Right ventricle myocardium inferior (tissue), 1 donor: ENCODE results near the gene ERVW-1. TPM values are rescaled to one million over a fixed set of nuclear protein-coding genes. Genes with fewer than 3 reads are reported as not detected.
"Not testable (repeated sequence)": the region's sequence is repeated elsewhere in the genome, so short reads cannot be mapped to it uniquely, and the experiment has no call there.

Source experiments
- ATAC-seq: fragments of 200-7000 bp; cut with Tn5 transposase; one replicate; pipeline ENCODE4 v1.9.1; 2020; ENCODE audit warnings: mild to moderate bottlenecking, moderate library complexity
- DNase-seq: peaks from one replicate; pipeline ENCODE4 v3.0.0; 2021; ENCODE audit errors: missing footprints
- intact Hi-C: fragments of 100-400 bp; cut with DNase I; formaldehyde crosslinking; loops from one replicate; pipeline ENCODE4 v1.11.0; 2022
- long read RNA-seq: library from polyadenylated mRNA; unstranded; transcript quantifications from one replicate; pipeline ENCODE4 v2.0.0, GENCODE V29; 2021
- total RNA-seq: library from RNA; stranded (reverse); fragmentation: NEBNext Ultra II Directional; extraction: Animal tissue kit (Norgen Biotek cat#: 25700); gene quantifications from one replicate; pipeline ENCODE4 v1.2.1, GENCODE V29; 2021
- donor health status: DM: no; HTN: yes; CAD: no; lungs with severe emphysema.

The ERVW-1 gene
- total RNA-seq, result not detected
- long read RNA-seq, result 0 reads

GRCh38 chr7:92477681-92478080 is at the start of gene ERVW-1:
Gene ERVW-1, minus strand, starts transcription at chr7:92477946. Its CDS starts 7,565 bp downstream, at chr7:92470381.
- DNase-seq, ATAC-seq, intact Hi-C loops: not testable (repeated sequence)

GRCh38 chr7:92523110-92523509 is 45.4 kb upstream of the ERVW-1 start:
- intact Hi-C loops, result loop anchor here (10.0 kb wide), 2 partner anchors 172 to 312 kb away; partner anchors contain the start of gene CDK6
- no peak for DNase-seq
- ATAC-seq, result no peak

GRCh38 chr7:92520024-92520423 is 42.3 kb upstream of the ERVW-1 start:
- DNase-seq (no peak), ATAC-seq (no peak)
- intact Hi-C loops, result loop anchor here (10.0 kb wide), 2 partner anchors 175 to 315 kb away; partner anchors contain the start of gene CDK6

- no peak for DNase-seq
- intact Hi-C loops, result no loop called here
- ATAC-seq, result no peak
Measured at GRCh38 chr7:92517631-92518030, 39.9 kb upstream of the ERVW-1 start.

GRCh38 chr7:92513167-92513902 is 35.6 kb upstream of the ERVW-1 start:
- ATAC-seq, result no peak
- no peak for DNase-seq
- intact Hi-C loops, result no loop called here

- ATAC-seq, result no peak
- no peak for DNase-seq
- intact Hi-C loops, result no loop called here
Measured at GRCh38 chr7:92508946-92509345, 31.2 kb upstream of the ERVW-1 start.

- ATAC-seq (no peak), DNase-seq (no peak)
- intact Hi-C loops, result no loop called here
Measured at GRCh38 chr7:92506363-92506762, 28.6 kb upstream of the ERVW-1 start.

- DNase-seq (no peak), ATAC-seq (no peak)
- intact Hi-C loops, result no loop called here
Measured at GRCh38 chr7:92504563-92504962, 26.8 kb upstream of the ERVW-1 start.

GRCh38 chr7:92503767-92504166 is 26.0 kb upstream of the ERVW-1 start:
- ATAC-seq (no peak), DNase-seq (no peak)
- intact Hi-C loops, result no loop called here

- intact Hi-C loops, result no loop called here
- DNase-seq (no peak), ATAC-seq (no peak)
Measured at GRCh38 chr7:92498557-92498956, 20.8 kb upstream of the ERVW-1 start.

- ATAC-seq, result no peak
- DNase-seq, result no peak
- intact Hi-C loops, result no loop called here
Measured at GRCh38 chr7:92496876-92497275, 19.1 kb upstream of the ERVW-1 start.

GRCh38 chr7:92489634-92490033 is 11.9 kb upstream of the ERVW-1 start:
- DNase-seq (no peak), ATAC-seq (peak; percentile 72)
- intact Hi-C loops, result no loop called here

GRCh38 chr7:92487804-92488203 is 10.1 kb upstream of the ERVW-1 start:
- no peak for ATAC-seq
- intact Hi-C loops, result no loop called here
- no peak for DNase-seq

GRCh38 chr7:92485974-92486373 is 8.2 kb upstream of the ERVW-1 start:
- intact Hi-C loops, result no loop called here
- ATAC-seq (no peak), DNase-seq (no peak)

- DNase-seq, result no peak
- intact Hi-C loops, result no loop called here
- no peak for ATAC-seq
Measured at GRCh38 chr7:92485267-92485892, 7.6 kb upstream of the ERVW-1 start.

- intact Hi-C loops, DNase-seq, ATAC-seq: not testable (repeated sequence)
Measured at GRCh38 chr7:92484226-92484625, 6.5 kb upstream of the ERVW-1 start.

GRCh38 chr7:92483624-92484023 is 5.9 kb upstream of the ERVW-1 start:
- ATAC-seq, intact Hi-C loops, DNase-seq: not testable (repeated sequence)

GRCh38 chr7:92479146-92479545 is 1.4 kb upstream of the ERVW-1 start:
- DNase-seq, intact Hi-C loops, ATAC-seq: not testable (repeated sequence)

GRCh38 chr7:92478711-92479110 is 965 bp upstream of the ERVW-1 start:
- intact Hi-C loops, result no loop called here
- no peak for DNase-seq
- no peak for ATAC-seq

- DNase-seq (no peak), ATAC-seq (no peak)
- intact Hi-C loops, result no loop called here
Measured at GRCh38 chr7:92478095-92478494, 349 bp upstream of the ERVW-1 start.
